HFFc6 (cell line): ENCODE data around the gene FAM181A. TPM values are rescaled to one million over a fixed set of nuclear protein-coding genes. Genes with fewer than 3 reads are reported as not detected.

Source experiments
- DNase-seq: peaks from one replicate; pipeline ENCODE4 v3.0.0-alpha.2; 2018
- H3K27ac Mint-ChIP-seq: 2 replicates; pipeline ENCODE4 v1.8.0; 2020; ENCODE audit warnings: mild to moderate bottlenecking, mixed read lengths
- H3K27me3 Mint-ChIP-seq: 2 replicates; pipeline ENCODE4 v1.8.0; 2021; ENCODE audit warnings: mild to moderate bottlenecking, moderate library complexity, mixed read lengths; ENCODE audit not compliant: insufficient read depth
- H3K36me3 Mint-ChIP-seq: 2 replicates; pipeline ENCODE4 v1.8.0; 2021; ENCODE audit warnings: low read depth, mixed read lengths
- H3K4me1 Mint-ChIP-seq: 2 replicates; pipeline ENCODE4 v1.8.0; 2020; ENCODE audit warnings: low read depth, mixed read lengths
- H3K4me3 Mint-ChIP-seq: 2 replicates; pipeline ENCODE4 v1.8.0; 2020; ENCODE audit warnings: mild to moderate bottlenecking, moderate library complexity, mixed read lengths
- H3K9me3 Mint-ChIP-seq: 2 replicates; pipeline ENCODE4 v1.8.0; 2020; ENCODE audit warnings: mild to moderate bottlenecking, mixed read lengths
- CTCF ChIP-seq: fragments of 200-600 bp; sonication (generic); IDR thresholded peaks from 2 replicates; pipeline ENCODE4 v1.5.0; 2021; ENCODE audit warnings: antibody characterized with exemption, mild to moderate bottlenecking
- total RNA-seq, 6 experiments: library from RNA; stranded (reverse); fragmentation: NEBNext Ultra II Directional; extraction: Animal tissue kit (Norgen Biotek cat#: 25700); gene quantifications; 2 replicates in 1 of 6; 3 replicates in 5 of 6; pipeline ENCODE4 v1.2.3, GENCODE V29; 2021

The FAM181A gene
- total RNA-seq, 6 experiments from 2014 or later: not detected

- DNase-seq: no peak
- peaks cover 42% of the 10 kb centered on the region for H3K4me1 Mint-ChIP-seq
- H3K4me3 Mint-ChIP-seq: no peak overlapping the region
- H3K27me3 Mint-ChIP-seq: peaks cover 3% of the 10 kb centered on the region
- H3K27ac Mint-ChIP-seq: peak overlapping the region; percentile 77
- TF ChIP-seq CTCF: no peak
- H3K36me3 Mint-ChIP-seq: peaks cover 15% of the 10 kb centered on the region
- peaks cover 17% of the 10 kb centered on the region for H3K9me3 Mint-ChIP-seq
Measured at GRCh38 chr14:93964820-93965286, 37.7 kb downstream of the FAM181A start.

GRCh38 chr14:93965287-93965821, 38.2 kb downstream of the FAM181A start:
- Mint-ChIP-seq H3K4me1 (peaks cover 37% of the 10 kb centered on the region), H3K9me3 (peaks cover 17% of the 10 kb centered on the region), H3K36me3 (peaks cover 15% of the 10 kb centered on the region), H3K27me3 (peaks cover 3% of the 10 kb centered on the region), H3K4me3 (no peak overlapping the region), H3K27ac (peak overlapping the region; percentile 84)
- TF ChIP-seq CTCF: no peak
- DNase-seq: peak; percentile 97

GRCh38 chr14:93965946-93966474, 38.9 kb downstream of the FAM181A start:
- peak overlapping the region; percentile 84 for H3K27ac Mint-ChIP-seq
- H3K4me1 Mint-ChIP-seq: peaks cover 35% of the 10 kb centered on the region
- H3K27me3 Mint-ChIP-seq: peaks cover 3% of the 10 kb centered on the region
- TF ChIP-seq CTCF: no peak
- DNase-seq: no peak
- H3K36me3 Mint-ChIP-seq: peaks cover 15% of the 10 kb centered on the region
- H3K9me3 Mint-ChIP-seq: peaks cover 17% of the 10 kb centered on the region
- H3K4me3 Mint-ChIP-seq: no peak overlapping the region

GRCh38 chr14:93967637-93968250, 40.6 kb downstream of the FAM181A start:
- Mint-ChIP-seq H3K9me3 (peaks cover 17% of the 10 kb centered on the region), H3K4me3 (no peak overlapping the region), H3K36me3 (peaks cover 15% of the 10 kb centered on the region), H3K4me1 (peaks cover 34% of the 10 kb centered on the region), H3K27me3 (peaks cover 4% of the 10 kb centered on the region), H3K27ac (no peak overlapping the region)
- DNase-seq: no peak
- no peak for TF ChIP-seq CTCF

- no peak for TF ChIP-seq CTCF
- Mint-ChIP-seq H3K27me3 (peaks cover 2% of the 10 kb centered on the region), H3K4me1 (peaks cover 24% of the 10 kb centered on the region), H3K27ac (no peak overlapping the region), H3K36me3 (peaks cover 8% of the 10 kb centered on the region), H3K4me3 (no peak overlapping the region), H3K9me3 (peaks cover 9% of the 10 kb centered on the region)
- DNase-seq: no peak
Measured at GRCh38 chr14:93969082-93969828, 42.1 kb downstream of the FAM181A start.
